GM23248 (cell line): Measurements from ENCODE around the gene COL19A1.

Experiments used
- EZH2 ChIP-seq: fragments of 200-600 bp; sonication (generic); IDR thresholded peaks from 2 replicates; pipeline ENCODE4 v1.6.1; 2018; ENCODE audit warnings: antibody characterized with exemption, mild to moderate bottlenecking; ENCODE audit not compliant: insufficient read depth, poor library complexity, severe bottlenecking
- EZH2phosphoT487 ChIP-seq: fragments of 200-600 bp; sonication (generic); IDR thresholded peaks from 2 replicates; pipeline ENCODE4 v1.6.1; 2018; ENCODE audit warnings: antibody characterized with exemption, moderate library complexity, mild to moderate bottlenecking, low read depth; ENCODE audit not compliant: insufficient read depth

DNA sequence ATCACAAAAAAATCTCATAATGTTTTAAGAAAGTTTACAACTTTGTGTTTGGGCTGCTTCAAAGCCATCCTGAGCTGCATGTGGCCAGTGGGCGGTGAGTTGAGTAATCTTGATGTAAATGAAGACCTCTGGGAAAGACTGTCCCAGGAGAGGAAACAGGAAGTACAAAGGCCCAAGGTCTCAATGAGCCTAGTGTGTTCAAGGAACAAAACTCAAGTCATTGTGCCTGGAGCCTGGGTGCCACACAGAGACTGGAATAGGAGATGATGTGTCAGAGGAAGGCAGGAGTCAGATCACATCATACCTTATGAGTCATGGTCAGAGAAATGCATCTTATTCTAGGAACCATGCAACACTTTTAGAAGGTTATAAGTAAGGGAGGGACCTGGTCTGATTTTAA, 51.5 kb downstream of the COL19A1 start:
- no peak for TF ChIP-seq EZH2
- no peak for TF ChIP-seq EZH2phosphoT487
